ENCODE data around the gene FAM135A.

GRCh38 chr6:70510600-70510999, 97.3 kb downstream of the FAM135A start:
- TF ChIP-seq CTCF (IDR thresholded peaks at IDR 0.05) (no peak), POLR2A (IDR thresholded peaks at IDR 0.05) (no peak)

All from uterus (tissue), 2 donors.